T-helper 17 cell (primary cell): Measurements from ENCODE around the gene ITGB2. TPM values are rescaled to one million over a fixed set of nuclear protein-coding genes. Genes with fewer than 3 reads are reported as not detected.
A peak's percentile ranks its signal among the peaks of the same experiment; 100 is the strongest.

Source experiments
- ATAC-seq: fragments of 150-1000 bp; cut with Tn5 transposase; 2 replicates; pipeline ENCODE4 v1.10.0; 2021; ENCODE audit warnings: mild to moderate bottlenecking, moderate library complexity
- DNase-seq, 3 donors: peaks; one replicate each; pipeline versions ENCODE4 v3.0.0 to v3.0.0-alpha.2; 2020 to 2021
- H3K9me3 ChIP-seq: one replicate; pipeline ENCODE4 v1.7.0; 2013; ENCODE audit warnings: low read length, mild to moderate bottlenecking; ENCODE audit not compliant: control insufficient read depth, poor library complexity, severe bottlenecking
- H3K27ac Mint-ChIP-seq: one replicate; pipeline ENCODE4 v1.8.0; 2022; ENCODE audit warnings: mild to moderate bottlenecking, moderate library complexity, mixed read lengths
- H3K27me3 Mint-ChIP-seq: one replicate; pipeline ENCODE4 v1.8.0; 2022; ENCODE audit warnings: mixed read lengths
- H3K36me3 Mint-ChIP-seq: one replicate; pipeline ENCODE4 v1.8.0; 2022; ENCODE audit warnings: low read depth, mixed read lengths
- H3K4me1 Mint-ChIP-seq: one replicate; pipeline ENCODE4 v1.8.0; 2022; ENCODE audit warnings: mild to moderate bottlenecking, mixed read lengths
- H3K4me3 Mint-ChIP-seq: one replicate; pipeline ENCODE4 v1.8.0; 2022; ENCODE audit warnings: mild to moderate bottlenecking, moderate library complexity, mixed read lengths
- total RNA-seq, 4 donors: library from RNA in 2 of 4; stranded (reverse) in 2 of 4; gene quantifications; one replicate each; pipeline ENCODE4 v1.2.3 and lab custom pipeline; 2022 to 2026

The ITGB2 gene
- total RNA-seq, 2 donors from 2014 or later, result 248 to 359 TPM

GRCh38 chr21:44912158-44912473 is 8.6 kb downstream of the ITGB2 start:
- no peaks in the 10 kb centered on the region for H3K27me3 Mint-ChIP-seq
- no peak for ATAC-seq
- peaks cover 50% of the 10 kb centered on the region for H3K4me1 Mint-ChIP-seq
- peak overlapping the region; percentile 96 for H3K27ac Mint-ChIP-seq
- H3K9me3 ChIP-seq, result no peaks in the 10 kb centered on the region
- peak overlapping the region; percentile 88 for H3K4me3 Mint-ChIP-seq
- no peaks in the 10 kb centered on the region for H3K36me3 Mint-ChIP-seq
- no peak for DNase-seq

GRCh38 chr21:44911384-44912157 is 9.1 kb downstream of the ITGB2 start:
- Mint-ChIP-seq H3K27ac (peak overlapping the region; percentile 96), H3K27me3 (no peaks in the 10 kb centered on the region), H3K36me3 (no peaks in the 10 kb centered on the region), H3K4me1 (peaks cover 46% of the 10 kb centered on the region), H3K4me3 (peak overlapping the region; percentile 88)
- peak; percentile 72 for ATAC-seq
- no peaks in the 10 kb centered on the region for H3K9me3 ChIP-seq
- DNase-seq, result peak in 2 of 3 donors; percentile 37 to 39

DNA sequence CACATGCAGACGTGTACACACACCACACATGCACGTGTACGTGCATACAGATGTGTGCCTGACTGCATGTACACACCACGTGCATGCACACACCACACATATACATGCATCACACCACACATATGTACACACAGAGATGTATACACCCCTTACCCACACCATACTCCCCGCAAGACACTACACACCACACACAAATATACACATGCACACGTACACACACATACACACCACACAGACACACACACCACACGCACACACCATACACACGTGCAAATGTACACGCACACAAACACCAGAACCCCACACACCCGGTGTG is 9.7 kb downstream of the ITGB2 start:
- DNase-seq, result no peak
- Mint-ChIP-seq H3K27me3 (no peaks in the 10 kb centered on the region), H3K27ac (peak overlapping the region; percentile 96), H3K4me3 (peak overlapping the region; percentile 88), H3K36me3 (no peaks in the 10 kb centered on the region), H3K4me1 (peaks cover 46% of the 10 kb centered on the region)
- ATAC-seq, result no peak
- no peaks in the 10 kb centered on the region for H3K9me3 ChIP-seq

GRCh38 chr21:44910229-44911067 is 10.3 kb downstream of the ITGB2 start:
- Mint-ChIP-seq H3K4me1 (peaks cover 45% of the 10 kb centered on the region), H3K27me3 (no peaks in the 10 kb centered on the region), H3K36me3 (no peaks in the 10 kb centered on the region), H3K27ac (peak overlapping the region; percentile 96), H3K4me3 (peak overlapping the region; percentile 88)
- DNase-seq, result no peak
- H3K9me3 ChIP-seq, result no peaks in the 10 kb centered on the region
- ATAC-seq, result no peak

- Mint-ChIP-seq H3K27ac (peak overlapping the region; percentile 85), H3K27me3 (no peaks in the 10 kb centered on the region), H3K4me1 (peaks cover 40% of the 10 kb centered on the region), H3K4me3 (peak overlapping the region; percentile 21), H3K36me3 (peaks cover under 1% of the 10 kb centered on the region)
- DNase-seq, result no peak
- no peaks in the 10 kb centered on the region for H3K9me3 ChIP-seq
- ATAC-seq, result no peak
Measured at GRCh38 chr21:44909719-44910118, 11.0 kb downstream of the ITGB2 start.

- DNase-seq, result no peak
- H3K4me3 Mint-ChIP-seq, result no peak overlapping the region
- H3K36me3 Mint-ChIP-seq, result peaks cover 7% of the 10 kb centered on the region
Measured at GRCh38 chr21:44908908-44909307, 11.8 kb downstream of the ITGB2 start.

GRCh38 chr21:44907966-44908895 is 12.5 kb downstream of the ITGB2 start:
- Mint-ChIP-seq H3K4me3 (no peak overlapping the region), H3K27ac (peak overlapping the region; percentile 85), H3K4me1 (peaks cover 38% of the 10 kb centered on the region), H3K27me3 (no peaks in the 10 kb centered on the region), H3K36me3 (peaks cover 7% of the 10 kb centered on the region)
- DNase-seq, result no peak
- H3K9me3 ChIP-seq, result no peaks in the 10 kb centered on the region
- no peak for ATAC-seq

More at GRCh38 chr21:44908908-44909307, 11.8 kb downstream of the ITGB2 start:
- Mint-ChIP-seq H3K4me1 (peaks cover 39% of the 10 kb centered on the region), H3K27me3 (no peaks in the 10 kb centered on the region), H3K27ac (peak overlapping the region; percentile 85)
- H3K9me3 ChIP-seq, result no peaks in the 10 kb centered on the region
- no peak for ATAC-seq

DNA sequence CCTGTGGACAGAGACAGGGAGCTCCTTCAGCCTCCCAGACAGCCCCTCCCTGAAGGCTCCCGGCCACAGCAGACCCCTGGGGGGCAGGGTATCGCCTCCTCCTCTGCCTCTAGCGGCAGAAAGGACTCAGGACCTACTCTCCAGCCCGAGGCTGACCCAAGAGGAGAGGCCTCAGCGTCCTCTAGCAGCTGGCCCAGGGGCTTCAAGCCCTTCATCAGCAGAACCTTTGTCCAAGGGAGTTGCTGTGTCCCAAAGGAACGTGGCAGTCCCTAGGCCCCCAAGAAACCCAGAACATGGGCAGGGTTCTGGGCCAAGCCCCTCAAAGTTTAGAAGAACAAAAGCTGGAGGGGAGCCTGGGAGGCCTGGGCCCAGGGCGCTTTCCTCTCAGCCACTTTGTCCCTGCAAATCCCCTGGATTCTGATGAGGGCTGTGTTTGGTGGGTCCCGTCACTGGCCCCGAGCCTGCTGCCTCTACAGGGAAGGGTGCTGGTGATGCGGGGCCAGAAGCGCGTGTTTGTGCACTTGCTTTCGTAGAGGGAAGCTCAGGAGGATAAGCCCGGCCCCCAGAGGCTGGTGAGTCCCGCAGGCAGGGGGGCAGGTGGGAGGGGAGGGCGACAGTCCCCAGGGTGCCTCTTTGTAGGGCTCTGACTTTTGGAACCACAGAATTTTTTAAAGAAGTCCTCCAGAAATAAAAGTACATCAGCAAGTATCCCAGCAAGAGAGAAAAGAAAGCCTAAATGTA is 13.3 kb downstream of the ITGB2 start:
- DNase-seq, result no peak
- Mint-ChIP-seq H3K27ac (no peak overlapping the region), H3K27me3 (no peaks in the 10 kb centered on the region), H3K4me1 (peaks cover 40% of the 10 kb centered on the region), H3K36me3 (peaks cover 13% of the 10 kb centered on the region), H3K4me3 (no peak overlapping the region)
- no peaks in the 10 kb centered on the region for H3K9me3 ChIP-seq
- ATAC-seq, result no peak

- H3K9me3 ChIP-seq, result no peaks in the 10 kb centered on the region
- no peak for DNase-seq
- peaks cover 28% of the 10 kb centered on the region for H3K4me1 Mint-ChIP-seq
- no peak for ATAC-seq
- no peak overlapping the region for H3K27ac Mint-ChIP-seq
- H3K27me3 Mint-ChIP-seq, result no peaks in the 10 kb centered on the region
- peaks cover 14% of the 10 kb centered on the region for H3K36me3 Mint-ChIP-seq
- H3K4me3 Mint-ChIP-seq, result no peak overlapping the region
Measured at GRCh38 chr21:44905728-44906090, 15.0 kb downstream of the ITGB2 start.

GRCh38 chr21:44905016-44905727 is 15.5 kb downstream of the ITGB2 start:
- Mint-ChIP-seq H3K4me3 (no peak overlapping the region), H3K27ac (peak overlapping the region; percentile 1), H3K4me1 (peaks cover 31% of the 10 kb centered on the region), H3K36me3 (peaks cover 14% of the 10 kb centered on the region), H3K27me3 (no peaks in the 10 kb centered on the region)
- ATAC-seq, result no peak
- no peak for DNase-seq
- no peaks in the 10 kb centered on the region for H3K9me3 ChIP-seq

GRCh38 chr21:44904141-44904923 is 16.4 kb downstream of the ITGB2 start:
- Mint-ChIP-seq H3K27ac (peak overlapping the region; percentile 1), H3K4me3 (no peak overlapping the region), H3K36me3 (peaks cover 14% of the 10 kb centered on the region), H3K4me1 (peaks cover 31% of the 10 kb centered on the region), H3K27me3 (no peaks in the 10 kb centered on the region)
- ATAC-seq (no peak), DNase-seq (no peak)
- H3K9me3 ChIP-seq, result no peaks in the 10 kb centered on the region
